Cardiac fibroblast (primary cell): Measurements from ENCODE around the gene CDC37L1.
A peak's percentile ranks its signal among the peaks of the same experiment; 100 is the strongest.

ENCODE experiments used
- DNase-seq, 2 donors: peaks; one replicate each; pipeline versions ENCODE4 v3.0.0 to v3.0.0-alpha.2; 2010; ENCODE audit warnings: low read depth in 2 of 2
- H3K4me3 ChIP-seq, 2 donors: replicated peaks in 1 of 2; 1 replicate in 1 of 2; 2 replicates in 1 of 2; pipeline ENCODE4 v1.5.1; 2011; ENCODE audit warnings: low read depth in 2 of 2, low read length in 2 of 2, mild to moderate bottlenecking in 2 of 2, moderate library complexity in 1 of 2
- CTCF ChIP-seq: IDR thresholded peaks from one replicate; pipeline ENCODE4 v1.5.1; 2011; ENCODE audit warnings: low read depth, mild to moderate bottlenecking, low read length, inconsistent platforms

Gene CDC37L1

DNA sequence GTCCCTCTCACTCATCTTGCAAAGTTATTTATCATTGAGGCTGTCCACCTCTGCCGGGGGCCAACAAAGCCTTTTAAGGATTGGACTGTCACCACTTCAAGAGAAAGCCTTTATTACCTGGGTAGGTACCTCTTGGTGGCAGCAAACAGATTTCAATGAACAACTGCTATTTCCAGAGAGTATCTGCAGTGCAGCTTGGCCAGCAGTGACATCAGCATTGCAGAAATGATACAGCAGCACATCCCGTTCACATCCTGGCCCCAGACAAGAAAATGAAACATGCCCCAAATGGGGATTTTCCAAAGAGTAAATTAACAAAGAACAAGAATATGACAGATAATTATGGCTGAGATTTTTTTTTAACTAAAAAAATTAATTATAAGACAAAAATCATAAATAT lies 10.8 kb upstream of the CDC37L1 start:
- H3K4me3 ChIP-seq = no peak overlapping the region
- no peak for TF ChIP-seq CTCF
- no peak for DNase-seq

DNA sequence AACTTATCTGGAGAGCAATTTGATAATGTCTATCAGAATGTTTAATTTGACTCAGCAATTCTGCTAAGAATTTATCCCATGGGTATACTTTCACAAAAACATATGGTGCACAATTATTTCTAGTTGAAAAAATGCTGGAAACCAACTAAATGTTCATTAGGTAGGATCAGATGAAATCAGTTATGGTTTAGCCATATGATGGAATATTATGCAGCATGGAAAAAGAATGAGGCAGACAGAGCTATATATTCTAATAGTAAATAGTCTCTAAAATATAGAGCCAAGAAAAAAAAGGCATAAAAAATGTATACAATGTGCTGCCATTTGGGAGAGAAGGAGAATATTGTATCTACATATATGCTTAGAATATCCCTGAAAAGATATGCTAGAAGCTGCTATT lies 9.5 kb upstream of the CDC37L1 start:
- no peak for TF ChIP-seq CTCF
- DNase-seq = no peak
- H3K4me3 ChIP-seq = no peak overlapping the region

DNA sequence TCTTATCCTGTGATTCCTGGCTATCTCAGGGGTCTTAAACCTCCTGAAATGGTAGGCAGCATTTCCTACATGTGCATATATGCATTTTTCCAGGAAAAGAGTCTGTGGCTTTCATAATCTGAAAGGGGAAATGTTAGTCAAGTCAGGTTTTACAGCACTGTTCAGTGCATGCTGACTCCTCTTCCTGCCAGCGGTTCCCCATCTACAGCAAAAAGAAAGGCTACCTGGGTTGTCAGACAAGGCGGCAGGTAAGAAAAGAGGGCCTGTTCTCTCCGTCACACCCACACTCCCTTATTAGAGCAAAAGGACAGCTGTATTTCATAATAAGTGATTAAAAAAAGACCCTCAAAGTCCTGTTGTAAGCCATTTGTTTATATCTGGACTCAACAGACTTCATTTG lies 8.8 kb upstream of the CDC37L1 start:
- H3K4me3 ChIP-seq = no peak overlapping the region
- no peak for TF ChIP-seq CTCF
- DNase-seq = no peak

- no peak overlapping the region for H3K4me3 ChIP-seq
- no peak for TF ChIP-seq CTCF
- DNase-seq = no peak
These were observed 7.6 kb upstream of the CDC37L1 start for GRCh38 chr9:4671737-4672136.

DNA sequence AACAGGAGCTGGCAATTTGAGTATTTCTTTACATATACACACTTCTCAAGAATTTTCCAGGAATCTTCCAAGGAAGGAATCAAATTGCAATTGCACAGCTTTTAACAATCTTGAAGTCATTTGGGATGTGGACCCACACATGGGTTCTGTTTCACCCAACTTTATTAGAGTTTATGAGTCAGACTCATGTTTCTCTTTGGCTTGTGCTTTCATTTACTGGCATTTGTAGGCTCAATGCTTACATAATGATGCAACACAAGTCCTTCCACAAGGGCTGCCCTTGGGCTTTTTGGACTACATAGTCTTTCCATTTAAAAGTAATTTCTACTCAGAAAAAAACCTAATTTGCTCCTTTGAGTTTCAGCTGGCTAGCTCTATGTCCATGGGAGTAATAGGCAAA lies 4.6 kb upstream of the CDC37L1 start:
- no peak for TF ChIP-seq CTCF
- peak; percentile 66 to 74 for DNase-seq

GRCh38 chr9:4677392-4677791 lies 2.0 kb upstream of the CDC37L1 start:
- no peak overlapping the region for H3K4me3 ChIP-seq
- DNase-seq = no peak
- no peak for TF ChIP-seq CTCF

More for the DNA sequence above, 4.6 kb upstream of the CDC37L1 start:
- H3K4me3 ChIP-seq = no peak overlapping the region

DNA sequence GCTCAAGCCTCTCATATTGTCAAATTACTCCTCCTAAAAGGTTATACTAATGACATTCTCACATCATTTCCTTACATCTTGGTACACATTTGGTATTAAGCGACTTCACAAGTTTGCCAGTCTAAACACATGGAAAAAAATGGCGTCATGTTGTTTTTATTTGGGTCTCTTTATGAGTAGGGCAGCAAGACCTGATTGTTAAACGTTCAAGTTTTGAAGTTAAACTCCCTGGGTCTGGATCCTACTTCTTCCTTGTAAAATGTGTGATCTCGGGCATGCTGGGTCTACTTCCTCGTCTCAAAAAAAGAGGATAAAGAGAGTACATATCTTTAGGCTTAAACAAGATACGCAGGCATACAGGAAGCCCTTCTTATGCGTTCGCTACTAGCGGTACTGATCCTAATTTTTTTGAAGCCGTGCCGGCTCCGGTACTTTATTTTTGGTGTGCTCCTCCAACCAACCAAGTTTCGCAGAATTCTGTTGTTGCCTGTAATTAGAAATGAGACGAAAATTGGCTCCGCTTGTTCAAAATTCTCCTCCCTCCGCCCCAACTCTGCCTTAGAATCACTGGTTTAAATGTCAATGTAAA lies 596 bp upstream of the CDC37L1 start:
- peak overlapping the region; percentile 91 to 97 for H3K4me3 ChIP-seq
- DNase-seq = peak; percentile 54 to 62
- TF ChIP-seq CTCF = no peak
